Muscle layer of duodenum (tissue), 2 donors: ENCODE data around the gene CDC25B.
A peak's percentile ranks its signal among the peaks of the same experiment; 100 is the strongest.

Source experiments
- H3K27ac ChIP-seq: one replicate; pipeline ENCODE4 v1.7.0; 2013; ENCODE audit warnings: mild to moderate bottlenecking, low read length
- H3K27me3 ChIP-seq: one replicate; pipeline ENCODE4 v1.7.0; 2013; ENCODE audit warnings: low read depth, mild to moderate bottlenecking, control low read depth, low read length
- H3K36me3 ChIP-seq, 2 donors: one replicate each; pipeline ENCODE4 v1.7.0; 2013; ENCODE audit warnings: low read length in 2 of 2, control low read depth in 1 of 2, mild to moderate bottlenecking in 1 of 2; ENCODE audit not compliant: insufficient read depth in 2 of 2, control insufficient read depth in 1 of 2
- H3K4me1 ChIP-seq, 2 donors: one replicate each; pipeline ENCODE4 v1.7.0; 2013; ENCODE audit warnings: low read length in 2 of 2, mild to moderate bottlenecking in 2 of 2, control low read depth in 1 of 2, moderate library complexity in 1 of 2; ENCODE audit not compliant: insufficient read depth in 2 of 2, control insufficient read depth in 1 of 2
- H3K4me3 ChIP-seq, 2 donors: one replicate each; pipeline ENCODE4 v1.7.0; 2013; ENCODE audit warnings: low read length in 2 of 2, low read depth in 1 of 2, mild to moderate bottlenecking in 1 of 2
- H3K9me3 ChIP-seq, 2 donors: one replicate each; pipeline ENCODE4 v1.7.0; 2013; ENCODE audit warnings: low read length in 2 of 2, control low read depth in 1 of 2, mild to moderate bottlenecking in 1 of 2; ENCODE audit not compliant: control insufficient read depth in 1 of 2
- donor health status: healthy.

CDC25B gene

DNA sequence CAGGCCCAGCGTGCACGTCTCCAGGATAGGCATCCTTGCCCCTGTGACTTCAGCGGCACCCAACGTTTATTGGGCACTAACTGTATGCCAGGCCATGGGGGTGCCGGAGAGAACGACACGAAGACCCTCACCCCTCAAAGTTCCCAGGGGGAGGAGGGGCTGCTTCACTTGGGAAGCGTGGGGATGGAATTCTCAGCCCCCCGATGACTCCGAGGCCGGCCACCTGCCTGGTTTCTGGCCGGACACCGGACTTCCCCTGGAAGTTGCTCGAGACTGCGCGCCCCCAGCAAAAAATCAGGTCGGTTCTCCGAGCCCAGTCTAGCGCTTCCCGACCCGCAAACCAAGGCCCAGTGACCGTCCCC lies 50.2 kb downstream of the CDC25B start:
- Histone ChIP-seq H3K9me3 (no peaks in the 10 kb centered on the region), H3K4me1 (peaks cover 4 to 20% of the 10 kb centered on the region in 2 donors), H3K4me3 (peak overlapping the region; percentile 76 to 94), H3K27me3 (no peaks in the 10 kb centered on the region), H3K36me3 (no peaks in the 10 kb centered on the region), H3K27ac (peak overlapping the region; percentile 88)

DNA sequence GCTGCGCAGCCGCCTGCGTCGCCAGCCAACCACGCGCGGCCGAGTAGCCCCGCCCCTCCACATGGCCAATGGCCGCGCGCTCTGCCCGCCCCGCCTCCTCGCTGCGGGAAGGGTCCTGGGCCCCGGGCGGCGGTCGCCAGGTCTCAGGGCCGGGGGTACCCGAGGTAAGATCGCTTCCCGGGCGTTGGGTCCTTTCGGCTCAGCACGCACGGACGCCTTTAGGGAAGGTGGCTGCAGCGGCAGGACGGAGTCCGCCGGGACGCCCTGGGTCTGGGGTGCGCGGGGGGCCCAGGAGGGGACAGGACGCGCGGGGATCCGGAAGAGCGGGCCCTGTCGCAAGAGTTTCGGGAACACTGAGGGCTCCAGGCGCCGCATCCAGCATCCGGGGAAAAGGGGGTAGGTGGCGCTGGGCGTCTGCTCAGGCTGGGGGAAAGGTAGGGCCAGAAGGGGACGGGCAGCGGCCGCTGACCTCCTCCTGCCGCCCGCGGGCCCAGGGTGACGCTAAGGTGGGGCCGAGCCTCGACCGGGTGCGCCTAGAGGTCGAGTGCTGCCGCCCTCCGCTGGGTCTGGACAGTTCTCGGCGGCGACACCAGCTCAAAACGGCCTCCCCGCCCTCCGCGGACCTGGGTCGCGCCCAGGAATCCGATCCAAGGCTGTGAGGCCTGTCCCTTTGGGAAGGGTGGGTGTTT lies 50.8 kb downstream of the CDC25B start, which contains the start of gene MAVS:
Gene MAVS (plus strand): TSS at position 95 of the 689 bp plus-strand sequence. CDS start 7,791 bp downstream, outside the sequence.
- Histone ChIP-seq H3K27ac (peak within 1 kb of the TSS; percentile 88), H3K9me3 (no peaks in the 10 kb centered on the region), H3K27me3 (no peaks in the 10 kb centered on the region), H3K36me3 (no peaks in the 10 kb centered on the region), H3K4me3 (peak within 1 kb of the TSS; percentile 76 to 94), H3K4me1 (peaks cover 4 to 20% of the 10 kb centered on the region in 2 donors)

DNA sequence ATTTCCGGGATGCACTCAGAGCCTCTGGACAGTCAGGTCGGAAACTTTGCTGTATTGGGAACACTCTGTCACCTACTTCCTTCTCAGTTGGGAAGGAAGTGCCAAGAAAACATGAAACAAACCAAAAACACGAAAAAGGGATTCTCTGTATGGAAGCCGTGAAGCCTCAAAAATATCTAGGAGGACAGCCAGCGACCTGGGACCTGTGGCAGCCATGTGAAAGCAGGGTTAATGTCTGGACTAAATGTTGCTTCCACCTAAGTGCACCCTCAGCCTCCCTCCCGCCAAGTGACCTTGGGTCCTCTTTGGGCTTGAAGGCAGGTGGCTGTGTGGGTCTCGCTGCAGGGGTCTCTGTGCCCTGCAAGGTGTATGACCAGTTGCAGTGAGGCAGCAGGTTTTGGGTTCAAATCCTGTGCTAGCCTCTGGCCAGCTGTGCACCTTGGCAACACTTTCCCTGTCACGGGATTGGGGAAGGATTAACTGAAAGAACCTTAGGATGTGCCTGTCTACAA lies 51.4 kb downstream of the CDC25B start:
- peak overlapping the region; percentile 88 for H3K27ac ChIP-seq
- no peaks in the 10 kb centered on the region for H3K27me3 ChIP-seq
- H3K36me3 ChIP-seq = no peaks in the 10 kb centered on the region
- peak overlapping the region; percentile 75 to 94 for H3K4me3 ChIP-seq
- no peaks in the 10 kb centered on the region for H3K9me3 ChIP-seq
- H3K4me1 ChIP-seq = peaks cover 4 to 20% of the 10 kb centered on the region in 2 donors

DNA sequence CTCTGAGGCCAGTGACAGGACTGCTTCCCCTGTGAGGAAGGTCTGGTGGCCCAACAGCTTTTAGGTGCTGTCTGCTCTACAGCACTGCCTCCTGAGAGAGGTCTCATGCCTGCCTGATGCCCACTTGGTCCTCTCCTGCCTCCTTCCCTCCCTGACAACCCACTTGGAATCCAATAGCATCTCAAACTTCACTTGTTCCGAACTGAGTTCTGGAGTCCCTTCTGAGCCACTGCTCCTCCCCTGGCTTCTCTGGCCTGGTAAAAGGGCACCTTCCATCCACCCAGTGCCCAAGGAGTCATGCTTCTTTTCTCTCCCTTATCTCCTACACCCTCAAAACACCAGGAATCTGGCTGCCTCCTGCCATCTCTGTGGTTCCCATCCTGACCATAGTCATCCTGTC lies 52.5 kb downstream of the CDC25B start:
- H3K4me3 ChIP-seq = no peak overlapping the region
- no peaks in the 10 kb centered on the region for H3K36me3 ChIP-seq
- no peak overlapping the region for H3K27ac ChIP-seq
- H3K9me3 ChIP-seq = no peaks in the 10 kb centered on the region
- H3K27me3 ChIP-seq = no peaks in the 10 kb centered on the region
- H3K4me1 ChIP-seq = peaks cover 4 to 20% of the 10 kb centered on the region in 2 donors

DNA sequence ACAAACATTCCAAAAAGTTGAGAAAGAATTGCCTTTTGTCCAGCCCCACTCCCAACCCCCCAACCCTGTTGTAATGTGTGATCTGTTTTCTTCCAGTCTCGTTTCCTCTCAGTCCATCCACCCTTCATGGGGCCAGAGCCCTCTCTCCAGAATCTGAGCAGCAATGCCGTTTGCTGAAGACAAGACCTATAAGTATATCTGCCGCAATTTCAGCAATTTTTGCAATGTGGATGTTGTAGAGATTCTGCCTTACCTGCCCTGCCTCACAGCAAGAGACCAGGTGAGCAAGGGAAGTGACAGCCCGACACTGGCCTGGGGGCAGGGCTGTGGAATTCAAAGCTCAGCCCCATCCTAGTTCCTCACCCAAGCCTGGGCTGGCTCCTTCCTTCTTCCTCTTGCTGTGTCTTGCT lies 58.4 kb downstream of the CDC25B start:
- Histone ChIP-seq H3K27me3 (no peaks in the 10 kb centered on the region), H3K4me3 (no peak overlapping the region), H3K36me3 (peaks cover 14 to 29% of the 10 kb centered on the region in 2 donors), H3K27ac (no peak overlapping the region), H3K9me3 (no peaks in the 10 kb centered on the region), H3K4me1 (no peaks in the 10 kb centered on the region)
